ENCODE measurements around the gene THEMIS2. TPM values are rescaled to one million over a fixed set of nuclear protein-coding genes. Genes with fewer than 3 reads are reported as not detected.
"Not testable (repeated sequence)": the region's sequence is repeated elsewhere in the genome, so short reads cannot be mapped to it uniquely, and the experiment has no call there.

Gene THEMIS2
- total RNA-seq, 1 donor from 2014 or later = 0.79 TPM

DNA sequence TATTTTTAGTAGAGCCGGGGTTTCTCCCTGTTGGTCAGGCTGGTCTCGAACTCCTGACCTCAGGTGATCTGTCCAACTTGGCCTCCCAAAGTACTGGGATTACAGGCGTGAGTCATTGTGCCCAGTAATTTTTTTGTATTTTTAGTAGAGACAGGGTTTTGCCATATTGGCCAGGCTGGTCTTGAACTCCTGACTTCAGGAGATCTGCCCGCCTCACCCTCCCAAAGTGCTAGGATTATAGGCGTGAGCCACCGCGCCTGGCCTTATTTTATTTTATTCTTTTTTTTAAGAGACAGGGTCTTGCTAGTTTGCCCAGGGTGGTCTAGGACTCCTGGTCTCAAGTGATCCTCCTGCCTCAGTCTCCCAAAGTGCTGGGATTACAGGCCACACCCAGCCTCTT lies 1.3 kb upstream of the THEMIS2 start:
- DNase-seq (ENCODE audit: low read depth); H3K4me1 ChIP-seq (ENCODE audit: insufficient read depth, low read length); H3K4me3 Mint-ChIP-seq (ENCODE audit: unreplicated experiment); H3K9ac ChIP-seq (ENCODE audit: low read length); H3K36me3 ChIP-seq (ENCODE audit: insufficient read depth, low read length); H3K27ac Mint-ChIP-seq (ENCODE audit: unreplicated experiment); H2AFZ ChIP-seq (ENCODE audit: low read depth, low read length); H3K79me2 ChIP-seq (ENCODE audit: insufficient read depth, low read length); H3K4me1 Mint-ChIP-seq (ENCODE audit: low read depth, unreplicated experiment); H3K27me3 Mint-ChIP-seq (ENCODE audit: low read depth, unreplicated experiment); FAIRE-seq; H3K9me3 Mint-ChIP-seq (ENCODE audit: unreplicated experiment); H3K27ac ChIP-seq (ENCODE audit: low read depth, low read length); H3K27me3 ChIP-seq (ENCODE audit: insufficient read depth, low read length); H4K20me1 ChIP-seq (ENCODE audit: insufficient read depth, low read length); H3K9me3 ChIP-seq (ENCODE audit: insufficient read depth, low read depth, low read length); H3K4me3 ChIP-seq (ENCODE audit: insufficient read depth, low read depth, low read length); H3K36me3 Mint-ChIP-seq (ENCODE audit: low read depth, unreplicated experiment); H3K4me2 ChIP-seq (ENCODE audit: low read length): not testable (repeated sequence)

DNA sequence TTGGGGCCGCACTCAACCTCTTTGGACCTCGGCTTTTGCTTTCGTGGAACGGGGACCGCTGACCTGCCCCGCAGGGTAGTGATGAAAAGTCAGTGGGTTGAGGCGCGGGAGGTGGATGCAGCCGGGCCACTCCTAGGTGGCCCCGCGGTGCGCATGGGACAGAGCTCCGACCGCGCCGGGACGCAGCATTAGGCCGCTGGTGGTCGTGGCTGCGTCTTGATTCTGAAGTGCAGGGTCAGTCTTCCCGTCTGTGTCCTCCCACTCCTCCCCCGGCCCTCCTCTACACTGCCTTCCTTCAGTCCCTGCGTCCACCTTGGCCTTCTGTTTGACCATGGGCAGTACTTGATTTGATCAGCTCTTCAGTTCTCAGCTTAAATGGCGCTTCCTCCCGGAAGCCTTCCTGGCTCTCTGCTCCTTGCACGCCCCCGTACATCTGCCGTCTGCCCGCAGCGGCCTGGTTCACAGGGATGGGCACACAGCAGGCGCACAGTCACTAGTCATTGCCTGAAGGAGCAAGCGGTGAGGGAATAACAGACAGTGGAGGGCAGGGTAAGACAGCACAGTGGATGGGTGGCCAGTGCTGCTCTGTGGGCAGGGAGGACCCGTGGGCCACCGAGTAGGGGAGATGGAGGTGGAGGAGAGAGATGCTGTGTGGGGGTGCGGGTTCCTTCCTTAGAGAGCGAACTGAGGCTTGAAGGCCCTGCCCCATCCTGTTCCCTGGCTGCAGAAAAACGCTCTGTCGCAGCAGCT lies 633 bp downstream of the THEMIS2 start:
- Histone ChIP-seq H3K9me3 (ENCODE audit: insufficient read depth, low read depth, low read length) (no peaks in the 10 kb centered on the region), H4K20me1 (ENCODE audit: insufficient read depth, low read length) (peaks cover 4% of the 10 kb centered on the region), H2AFZ (ENCODE audit: low read depth, low read length) (peak overlapping the region; percentile 76), H3K4me2 (ENCODE audit: low read length) (peak overlapping the region; percentile 81), H3K27ac (ENCODE audit: low read depth, low read length) (no peak overlapping the region), H3K4me3 (ENCODE audit: insufficient read depth, low read depth, low read length) (peak overlapping the region; percentile 53), H3K27me3 (ENCODE audit: insufficient read depth, low read length) (no peaks in the 10 kb centered on the region), H3K4me1 (ENCODE audit: insufficient read depth, low read length) (peaks cover 8% of the 10 kb centered on the region), H3K36me3 (ENCODE audit: insufficient read depth, low read length) (no peaks in the 10 kb centered on the region), H3K79me2 (ENCODE audit: insufficient read depth, low read length) (no peaks in the 10 kb centered on the region), H3K9ac (ENCODE audit: low read length) (peak overlapping the region; percentile 48)
- Mint-ChIP-seq H3K27me3 (ENCODE audit: low read depth, unreplicated experiment) (peaks cover 8% of the 10 kb centered on the region), H3K4me1 (ENCODE audit: low read depth, unreplicated experiment) (no peaks in the 10 kb centered on the region), H3K9me3 (ENCODE audit: unreplicated experiment) (no peaks in the 10 kb centered on the region), H3K27ac (ENCODE audit: unreplicated experiment) (no peak overlapping the region), H3K4me3 (ENCODE audit: unreplicated experiment) (peak overlapping the region; percentile 75), H3K36me3 (ENCODE audit: low read depth, unreplicated experiment) (no peaks in the 10 kb centered on the region)
- peak; percentile 14 for DNase-seq (ENCODE audit: low read depth)
- TF ChIP-seq EZH2 (IDR thresholded peaks at IDR 0.05; ENCODE audit: insufficient read depth, low read length) = no peak
- TF ChIP-seq, protein P1, sequence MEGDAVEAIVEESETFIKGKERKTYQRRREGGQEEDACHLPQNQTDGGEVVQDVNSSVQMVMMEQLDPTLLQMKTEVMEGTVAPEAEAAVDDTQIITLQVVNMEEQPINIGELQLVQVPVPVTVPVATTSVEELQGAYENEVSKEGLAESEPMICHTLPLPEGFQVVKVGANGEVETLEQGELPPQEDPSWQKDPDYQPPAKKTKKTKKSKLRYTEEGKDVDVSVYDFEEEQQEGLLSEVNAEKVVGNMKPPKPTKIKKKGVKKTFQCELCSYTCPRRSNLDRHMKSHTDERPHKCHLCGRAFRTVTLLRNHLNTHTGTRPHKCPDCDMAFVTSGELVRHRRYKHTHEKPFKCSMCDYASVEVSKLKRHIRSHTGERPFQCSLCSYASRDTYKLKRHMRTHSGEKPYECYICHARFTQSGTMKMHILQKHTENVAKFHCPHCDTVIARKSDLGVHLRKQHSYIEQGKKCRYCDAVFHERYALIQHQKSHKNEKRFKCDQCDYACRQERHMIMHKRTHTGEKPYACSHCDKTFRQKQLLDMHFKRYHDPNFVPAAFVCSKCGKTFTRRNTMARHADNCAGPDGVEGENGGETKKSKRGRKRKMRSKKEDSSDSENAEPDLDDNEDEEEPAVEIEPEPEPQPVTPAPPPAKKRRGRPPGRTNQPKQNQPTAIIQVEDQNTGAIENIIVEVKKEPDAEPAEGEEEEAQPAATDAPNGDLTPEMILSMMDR (IDR thresholded peaks at IDR 0.05; ENCODE audit: insufficient read depth, low read depth, low read length) = no peak
- no peak for FAIRE-seq

GRCh38 chr1:27873671-27874384 lies 1.5 kb downstream of the THEMIS2 start:
- DNase-seq (ENCODE audit: low read depth) (no peak), FAIRE-seq (no peak)
- H3K4me2 ChIP-seq (ENCODE audit: low read length) = no peak overlapping the region
- no peaks in the 10 kb centered on the region for H3K79me2 ChIP-seq (ENCODE audit: insufficient read depth, low read length)
- H3K4me3 ChIP-seq (ENCODE audit: insufficient read depth, low read depth, low read length) = no peak overlapping the region
- no peaks in the 10 kb centered on the region for H3K36me3 ChIP-seq (ENCODE audit: insufficient read depth, low read length)
- no peak overlapping the region for H3K27ac ChIP-seq (ENCODE audit: low read depth, low read length)
- H3K27me3 ChIP-seq (ENCODE audit: insufficient read depth, low read length) = no peaks in the 10 kb centered on the region
- H3K36me3 Mint-ChIP-seq (ENCODE audit: low read depth, unreplicated experiment) = no peaks in the 10 kb centered on the region
- H3K4me1 ChIP-seq (ENCODE audit: insufficient read depth, low read length) = peaks cover 8% of the 10 kb centered on the region
- no peaks in the 10 kb centered on the region for H3K9me3 ChIP-seq (ENCODE audit: insufficient read depth, low read depth, low read length)
- H2AFZ ChIP-seq (ENCODE audit: low read depth, low read length) = no peak overlapping the region
- H3K27ac Mint-ChIP-seq (ENCODE audit: unreplicated experiment) = no peak overlapping the region
- peaks cover 8% of the 10 kb centered on the region for H3K27me3 Mint-ChIP-seq (ENCODE audit: low read depth, unreplicated experiment)
- H3K4me1 Mint-ChIP-seq (ENCODE audit: low read depth, unreplicated experiment) = no peaks in the 10 kb centered on the region
- H3K9me3 Mint-ChIP-seq (ENCODE audit: unreplicated experiment) = no peaks in the 10 kb centered on the region
- H3K9ac ChIP-seq (ENCODE audit: low read length) = no peak overlapping the region
- peak overlapping the region; percentile 75 for H3K4me3 Mint-ChIP-seq (ENCODE audit: unreplicated experiment)
- TF ChIP-seq, protein P1 (IDR thresholded peaks at IDR 0.05; ENCODE audit: insufficient read depth, low read depth, low read length) = no peak
- no peak for TF ChIP-seq EZH2 (IDR thresholded peaks at IDR 0.05; ENCODE audit: insufficient read depth, low read length)
- peaks cover 4% of the 10 kb centered on the region for H4K20me1 ChIP-seq (ENCODE audit: insufficient read depth, low read length)
